Small intestine (tissue), 7 donors: ENCODE results near the gene GPR157. TPM values are rescaled to one million over a fixed set of nuclear protein-coding genes. Genes with fewer than 3 reads are reported as not detected.
"Not testable (repeated sequence)": the region's sequence is repeated elsewhere in the genome, so short reads cannot be mapped to it uniquely, and the experiment has no call there.

Experiments used
- DNase-seq, 2 donors: peaks; one replicate each; pipeline versions ENCODE4 v3.0.0 to v3.0.0-alpha.2; 2013
- FAIRE-seq: peaks from 2 replicates; lab custom pipeline; 2012; peaks lifted over from hg19 to GRCh38; lab: Jason Lieb, UNC
- H3K27ac ChIP-seq, 3 donors: one replicate each; pipeline ENCODE4 v1.5.1; 2013; ENCODE audit warnings: low read length in 2 of 3, mild to moderate bottlenecking in 2 of 3, control low read depth in 1 of 3, inconsistent platforms in 1 of 3, low read depth in 1 of 3, moderate library complexity in 1 of 3
- H3K27me3 ChIP-seq, 3 donors: one replicate each; pipeline ENCODE4 v1.6.1; 2013; ENCODE audit warnings: low read length in 3 of 3, inconsistent platforms in 1 of 3; ENCODE audit not compliant: control insufficient read depth in 3 of 3, insufficient read depth in 3 of 3
- H3K36me3 ChIP-seq, 3 donors: one replicate each; pipeline ENCODE4 v1.6.1; 2013; ENCODE audit warnings: low read length in 3 of 3, inconsistent platforms in 1 of 3, low read depth in 1 of 3, mild to moderate bottlenecking in 1 of 3, moderate library complexity in 1 of 3; ENCODE audit not compliant: control insufficient read depth in 3 of 3, insufficient read depth in 2 of 3
- H3K4me1 ChIP-seq, 3 donors: one replicate each; pipeline ENCODE4 v1.6.1; 2013; ENCODE audit warnings: low read length in 2 of 3, inconsistent platforms in 1 of 3, low read depth in 1 of 3, mild to moderate bottlenecking in 1 of 3, moderate library complexity in 1 of 3; ENCODE audit not compliant: control insufficient read depth in 3 of 3, insufficient read depth in 2 of 3
- H3K4me3 ChIP-seq, 3 donors: one replicate each; pipeline ENCODE4 v1.5.1; 2013; ENCODE audit warnings: low read length in 3 of 3, control low read depth in 1 of 3, inconsistent platforms in 1 of 3, low read depth in 1 of 3, mild to moderate bottlenecking in 1 of 3, moderate library complexity in 1 of 3
- H3K9me3 ChIP-seq, 2 donors: one replicate each; pipeline ENCODE4 v1.6.1; 2013; ENCODE audit warnings: low read depth in 1 of 2, low read length in 1 of 2; ENCODE audit not compliant: control insufficient read depth in 2 of 2, insufficient read depth in 1 of 2
- WGBS, 3 donors: extraction: QIAGEN DNeasy Blood & Tissue Kit; methylation state at CpG; one replicate each; pipeline ENCODE4 v1.1.7; 2013; 5-methylcytosine and 5-hydroxymethylcytosine counted together
- polyA plus RNA-seq, 4 donors: library from polyadenylated mRNA; stranded (reverse) in 3 of 4; unstranded in 1 of 4; fragments of 200-250 nt in 3 of 4; fragments of 120-200 nt in 1 of 4; gene quantifications; one replicate each; pipeline versions ENCODE4 v1.2.1 to v1.2.3, GENCODE V29; 2013
- donor health status: healthy with polysubstance abuse.
- donor health status: control.
- donor health status: control.
- donor health status: Bipolar disorder and iron deficiency.
- donor health status: healthy.

Gene GPR157
- polyA plus RNA-seq, 4 donors = 1.1 to 35.2 (median 1.8) TPM

DNA sequence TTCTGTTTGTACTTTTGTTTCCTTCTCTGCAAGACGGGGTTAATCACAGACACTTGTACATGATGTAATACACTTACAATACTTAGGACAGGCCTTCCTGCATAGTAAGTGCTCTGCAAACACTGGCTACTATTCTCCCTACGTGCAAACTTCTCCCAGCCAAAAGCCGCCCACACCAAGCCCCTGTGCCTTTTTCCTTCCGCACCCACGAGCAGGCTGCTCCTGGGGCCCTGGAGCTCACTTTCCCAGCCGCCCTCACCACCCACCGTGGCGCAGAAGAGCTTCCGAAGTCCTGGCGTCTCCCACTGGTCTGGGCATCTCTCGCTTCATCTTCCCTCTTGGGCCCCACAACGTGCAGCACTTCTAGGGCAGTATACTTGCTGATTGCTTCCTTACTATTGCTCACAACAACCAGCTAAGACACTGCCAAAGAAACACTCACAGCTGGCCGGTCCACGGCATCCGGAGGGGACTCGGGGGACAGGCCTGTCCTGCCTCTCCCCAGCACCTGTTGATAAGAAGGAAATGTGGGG is 22.5 kb upstream of the GPR157 start:
- Histone ChIP-seq H3K27ac (peak overlapping the region in 1 of 3 donors; percentile 43), H3K4me3 (no peak overlapping the region), H3K9me3 (no peaks in the 10 kb centered on the region), H3K4me1 (peaks cover 0 to 3% (median 0%) of the 10 kb centered on the region in 3 donors), H3K36me3 (no peaks in the 10 kb centered on the region), H3K27me3 (no peaks in the 10 kb centered on the region)
- FAIRE-seq (no peak), DNase-seq (no peak)
- 65 to 87% (median 85%) methylated on average over 16 of the region's 16 CpGs for WGBS, 3 donors

DNA sequence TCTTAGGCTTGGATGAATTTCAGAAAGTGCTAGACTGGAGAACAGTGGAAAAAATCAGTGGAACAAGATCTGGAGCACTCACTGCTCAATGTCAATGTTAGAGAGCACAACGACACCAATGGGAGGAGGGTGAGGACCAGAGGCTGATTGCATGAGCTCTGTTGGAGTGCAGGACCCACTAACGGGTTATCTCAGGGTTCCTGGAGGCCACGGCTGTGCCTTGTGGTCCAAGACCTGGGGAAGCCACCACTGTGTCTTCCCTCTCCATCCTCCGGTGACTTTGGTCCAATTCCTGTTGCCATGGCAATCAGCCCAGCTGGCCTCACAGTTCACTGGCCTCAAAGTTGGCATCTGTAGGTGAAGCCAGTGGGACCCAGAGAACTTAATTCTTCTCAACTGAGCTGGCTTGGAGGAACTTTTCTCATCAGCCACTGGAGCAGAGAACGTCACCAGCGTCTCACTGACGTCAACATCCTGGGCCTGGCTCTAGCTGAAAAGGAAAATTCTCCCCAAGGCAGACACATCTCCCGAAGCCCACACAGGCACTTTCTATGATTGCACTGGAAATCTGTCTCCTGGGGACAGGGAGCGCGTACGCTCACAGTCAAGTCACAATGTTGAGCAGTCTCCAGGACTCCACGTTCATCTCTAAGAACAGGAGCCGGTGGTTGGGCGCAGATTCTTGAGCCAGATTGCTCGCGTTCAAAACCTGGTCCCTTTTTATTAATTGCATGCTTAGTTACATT is 21.9 kb upstream of the GPR157 start:
- Histone ChIP-seq H3K27me3 (no peaks in the 10 kb centered on the region), H3K4me1 (peaks cover 0 to 3% (median 0%) of the 10 kb centered on the region in 3 donors), H3K27ac (peak overlapping the region in 1 of 3 donors; percentile 68), H3K4me3 (no peak overlapping the region), H3K9me3 (no peaks in the 10 kb centered on the region), H3K36me3 (no peaks in the 10 kb centered on the region)
- FAIRE-seq (no peak), DNase-seq (no peak)
- 68 to 89% (median 88%) methylated on average over 16 of the region's 16 CpGs for WGBS, 3 donors

GRCh38 chr1:9149837-9150581 is 21.1 kb upstream of the GPR157 start:
- no peak for DNase-seq
- Histone ChIP-seq H3K4me3 (no peak overlapping the region), H3K36me3 (no peaks in the 10 kb centered on the region), H3K9me3 (no peaks in the 10 kb centered on the region), H3K27me3 (no peaks in the 10 kb centered on the region), H3K4me1 (peaks cover 0 to 3% (median 0%) of the 10 kb centered on the region in 3 donors), H3K27ac (peak overlapping the region in 1 of 3 donors; percentile 68)
- no peak for FAIRE-seq
- 73 to 91% (median 84%) methylated on average over 17 of the region's 17 CpGs for WGBS, 3 donors

GRCh38 chr1:9149151-9149550 is 20.2 kb upstream of the GPR157 start:
- Histone ChIP-seq H3K9me3 (no peaks in the 10 kb centered on the region), H3K27ac (no peak overlapping the region), H3K27me3 (no peaks in the 10 kb centered on the region), H3K4me1 (peaks cover 0 to 3% (median 0%) of the 10 kb centered on the region in 3 donors), H3K4me3 (no peak overlapping the region), H3K36me3 (no peaks in the 10 kb centered on the region)
- 90 to 94% (median 94%) methylated on average over 3 of the region's 3 CpGs for WGBS, 3 donors
- DNase-seq (no peak), FAIRE-seq (no peak)

DNA sequence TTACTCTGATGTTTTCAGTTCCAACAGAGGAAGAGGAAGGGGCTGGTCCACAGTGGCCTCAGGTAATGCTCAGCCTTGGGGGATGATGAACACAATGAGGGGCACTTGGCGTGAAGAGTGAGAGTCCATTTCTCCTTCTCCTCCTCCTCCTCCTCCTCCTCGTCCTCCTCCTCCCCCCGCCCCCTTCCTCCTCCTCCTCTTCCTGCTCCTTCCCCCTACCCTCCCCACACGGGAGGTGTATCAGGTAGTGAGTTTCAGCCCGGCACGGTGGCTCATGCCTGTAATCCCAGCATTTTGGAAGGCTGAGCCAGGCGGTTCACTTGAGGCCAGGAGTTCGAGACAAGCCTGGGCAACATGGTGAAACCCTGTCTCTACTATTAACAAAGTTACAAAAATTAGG is 17.3 kb upstream of the GPR157 start:
- H3K9me3 ChIP-seq = no peaks in the 10 kb centered on the region
- H3K4me3 ChIP-seq = no peak overlapping the region
- no peaks in the 10 kb centered on the region for H3K36me3 ChIP-seq
- H3K4me1 ChIP-seq = no peaks in the 10 kb centered on the region
- no peak for FAIRE-seq
- no peak for DNase-seq
- no peaks in the 10 kb centered on the region for H3K27me3 ChIP-seq
- no peak overlapping the region for H3K27ac ChIP-seq
- 67 to 74% (median 73%) methylated on average over 8 of the region's 8 CpGs for WGBS, 3 donors

GRCh38 chr1:9145714-9146113 is 16.8 kb upstream of the GPR157 start:
- Histone ChIP-seq H3K9me3 (no peaks in the 10 kb centered on the region), H3K4me3 (no peak overlapping the region), H3K27me3 (no peaks in the 10 kb centered on the region), H3K4me1 (no peaks in the 10 kb centered on the region), H3K27ac (no peak overlapping the region), H3K36me3 (no peaks in the 10 kb centered on the region)
- DNase-seq (no peak), FAIRE-seq (no peak)
- 79 to 90% (median 82%) methylated on average over 5 of the region's 5 CpGs for WGBS, 3 donors

DNA sequence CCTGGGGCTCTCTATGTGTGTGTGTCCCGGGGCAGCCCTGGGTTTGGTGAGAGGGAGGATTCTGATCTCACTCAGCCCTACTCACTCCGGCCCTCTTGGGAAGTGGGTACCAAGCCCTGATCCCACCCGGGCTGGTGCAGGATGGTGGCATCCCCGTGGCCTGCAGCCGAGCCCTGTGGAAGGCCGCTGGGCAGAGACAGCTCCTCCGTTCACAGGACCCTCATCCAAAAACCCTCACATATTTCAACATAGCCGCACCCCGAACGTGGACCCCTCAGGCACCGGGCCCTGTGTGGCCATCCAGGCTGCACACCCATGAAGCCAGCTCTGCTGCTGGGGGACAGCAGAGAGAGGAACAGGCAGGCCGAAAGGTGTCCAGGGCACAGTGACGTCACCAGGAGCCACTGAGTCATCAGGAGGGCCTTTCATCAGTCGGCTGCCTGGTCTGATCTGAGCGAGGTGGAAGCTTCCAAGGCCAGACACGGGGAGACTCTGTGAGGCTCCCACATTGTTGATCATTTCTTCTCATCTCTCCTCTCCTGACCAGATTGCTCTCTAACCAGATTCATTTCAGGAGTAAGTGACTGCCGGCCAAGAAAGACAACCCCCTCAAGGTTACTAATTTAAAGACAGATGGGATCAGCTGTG is 16.2 kb upstream of the GPR157 start:
- Histone ChIP-seq H3K4me1 (no peaks in the 10 kb centered on the region), H3K4me3 (no peak overlapping the region), H3K27me3 (no peaks in the 10 kb centered on the region), H3K27ac (no peak overlapping the region), H3K36me3 (no peaks in the 10 kb centered on the region), H3K9me3 (no peaks in the 10 kb centered on the region)
- 68 to 81% (median 68%) methylated on average over 16 to 17 of the region's 17 CpGs for whole genome bisulfite sequencing, 3 donors
- DNase-seq = no peak
- FAIRE-seq = no peak

DNA sequence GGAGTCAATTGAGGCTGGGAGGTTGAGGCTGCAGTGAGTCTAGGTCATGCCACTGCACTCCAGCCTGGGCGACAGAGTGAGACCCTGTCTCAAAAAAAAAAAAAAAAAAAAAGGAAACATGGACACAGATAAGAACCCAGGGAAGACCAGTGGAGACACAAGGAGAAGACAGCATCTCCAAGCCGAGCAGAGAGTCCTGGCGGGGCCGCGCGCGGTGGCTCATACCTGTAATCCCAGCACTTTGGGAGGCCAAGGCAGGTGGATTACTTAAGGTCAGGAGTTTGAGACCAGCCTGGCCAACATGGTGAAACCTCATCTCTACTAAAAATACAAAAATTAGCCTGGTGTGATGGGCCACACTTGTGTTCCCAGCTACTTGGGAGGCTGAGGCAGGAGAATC is 15.6 kb upstream of the GPR157 start:
- H3K4me3 ChIP-seq, H3K36me3 ChIP-seq, H3K27ac ChIP-seq, H3K27me3 ChIP-seq, DNase-seq, FAIRE-seq, H3K4me1 ChIP-seq, H3K9me3 ChIP-seq: not testable (repeated sequence)
- 93 to 97% (median 95%) methylated on average over 7 of the region's 7 CpGs for WGBS, 3 donors
